Prostate gland (tissue), 2 donors: ENCODE results near the gene ZNF263.

Experiments used
- POLR2A ChIP-seq: fragments of 450-650 bp; IDR thresholded peaks from one replicate; pipeline ENCODE4 v1.6.1; 2016; ENCODE audit warnings: antibody characterized with exemption, mild to moderate bottlenecking
- TF ChIP-seq, protein P1 (sequence below), 4 experiments: fragments of 200-600 bp in 2 of 4; fragments of 450-650 bp in 2 of 4; sonication (generic) in 2 of 4; IDR thresholded peaks; 1 replicate in 3 of 4; 2 replicates in 1 of 4; pipeline ENCODE4 v1.5.1; 2016 to 2019; ENCODE audit warnings: antibody characterized with exemption in 4 of 4, mild to moderate bottlenecking in 2 of 4, moderate library complexity in 2 of 4

DNA sequence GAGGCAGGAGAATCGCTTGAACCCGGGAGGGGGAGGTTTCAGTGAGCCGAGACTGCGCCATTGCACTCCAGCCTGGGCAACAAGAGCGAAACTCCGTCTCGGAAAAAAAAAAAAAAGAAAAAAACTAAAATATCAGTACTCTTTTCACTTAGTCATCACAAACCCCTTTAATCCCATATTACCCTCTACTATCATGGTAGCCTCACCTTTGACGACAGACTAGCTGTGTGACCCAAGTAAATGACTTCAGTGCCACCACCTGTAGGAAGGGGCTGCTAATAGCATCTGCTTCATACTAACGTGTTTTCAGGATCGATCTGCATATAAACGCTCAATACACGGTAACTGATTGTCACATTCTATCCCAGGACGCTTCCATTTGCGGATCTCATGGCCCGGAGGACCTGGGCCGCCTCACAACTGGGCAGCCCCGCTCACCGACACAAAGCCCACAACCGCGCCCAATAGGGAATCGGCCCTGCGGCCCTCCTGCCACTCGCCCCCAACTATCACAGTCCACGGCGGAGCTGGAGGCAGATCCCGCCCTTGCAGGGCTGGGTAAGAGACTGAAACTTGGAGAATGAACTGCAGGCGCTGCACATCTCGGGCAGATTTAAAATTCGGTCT is 1.1 kb upstream of the ZNF263 start:
- no peak for TF ChIP-seq POLR2A
- TF ChIP-seq, protein P1, sequence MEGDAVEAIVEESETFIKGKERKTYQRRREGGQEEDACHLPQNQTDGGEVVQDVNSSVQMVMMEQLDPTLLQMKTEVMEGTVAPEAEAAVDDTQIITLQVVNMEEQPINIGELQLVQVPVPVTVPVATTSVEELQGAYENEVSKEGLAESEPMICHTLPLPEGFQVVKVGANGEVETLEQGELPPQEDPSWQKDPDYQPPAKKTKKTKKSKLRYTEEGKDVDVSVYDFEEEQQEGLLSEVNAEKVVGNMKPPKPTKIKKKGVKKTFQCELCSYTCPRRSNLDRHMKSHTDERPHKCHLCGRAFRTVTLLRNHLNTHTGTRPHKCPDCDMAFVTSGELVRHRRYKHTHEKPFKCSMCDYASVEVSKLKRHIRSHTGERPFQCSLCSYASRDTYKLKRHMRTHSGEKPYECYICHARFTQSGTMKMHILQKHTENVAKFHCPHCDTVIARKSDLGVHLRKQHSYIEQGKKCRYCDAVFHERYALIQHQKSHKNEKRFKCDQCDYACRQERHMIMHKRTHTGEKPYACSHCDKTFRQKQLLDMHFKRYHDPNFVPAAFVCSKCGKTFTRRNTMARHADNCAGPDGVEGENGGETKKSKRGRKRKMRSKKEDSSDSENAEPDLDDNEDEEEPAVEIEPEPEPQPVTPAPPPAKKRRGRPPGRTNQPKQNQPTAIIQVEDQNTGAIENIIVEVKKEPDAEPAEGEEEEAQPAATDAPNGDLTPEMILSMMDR (IDR thresholded peaks at IDR 0.05), result no peak
